Mammary epithelial cell (primary cell): ENCODE results near the gene PLBD2.

Source experiments
- CTCF ChIP-seq, 2 donors: IDR thresholded peaks in 1 of 2; conservative IDR thresholded peaks in 1 of 2; 2 replicates each; pipeline ENCODE4 v1.5.1; 2011 to 2012; ENCODE audit warnings: inconsistent platforms in 2 of 2, low read length in 2 of 2, mild to moderate bottlenecking in 2 of 2, control low read depth in 1 of 2, low read depth in 1 of 2; ENCODE audit not compliant: insufficient read depth in 1 of 2; ENCODE audit errors: extremely low read depth in 1 of 2
- EZH2 ChIP-seq: IDR thresholded peaks from 2 replicates; pipeline ENCODE4 v1.6.1; 2012; ENCODE audit warnings: low read length, inconsistent platforms, borderline replicate concordance

- TF ChIP-seq CTCF (conservative IDR thresholded peaks at IDR 0.05 in 1 of 2, IDR thresholded peaks at IDR 0.05 in 1 of 2; ENCODE audit: extremely low read depth in 1 of 2, insufficient read depth in 1 of 2, low read depth in 1 of 2, low read length in 2 of 2) (no peak), EZH2 (no peak)
Observed at GRCh38 chr12:113328368-113328889, 30.0 kb upstream of the PLBD2 start.
